Epidermal melanocyte (primary cell): ENCODE data around the gene CMSS1.

Source experiments
- DNase-seq: peaks from one replicate; pipeline ENCODE4 v3.0.0; 2011; ENCODE audit warnings: low spot score; ENCODE audit not compliant: insufficient read length

Gene CMSS1

GRCh38 chr3:100131241-100131640, 313.6 kb downstream of the CMSS1 start:
- no peak for DNase-seq

- no peak for DNase-seq
These were observed 319.3 kb downstream of the CMSS1 start for GRCh38 chr3:100136921-100137320.

GRCh38 chr3:100140976-100141375, 323.3 kb downstream of the CMSS1 start:
- no peak for DNase-seq

GRCh38 chr3:100141586-100141985, 323.9 kb downstream of the CMSS1 start:
- no peak for DNase-seq

GRCh38 chr3:100144255-100144866, 326.7 kb downstream of the CMSS1 start:
- DNase-seq: no peak

GRCh38 chr3:100149130-100149529, 331.5 kb downstream of the CMSS1 start:
- no peak for DNase-seq

- no peak for DNase-seq
These were observed 332.2 kb downstream of the CMSS1 start for GRCh38 chr3:100149713-100150415.

GRCh38 chr3:100150473-100150872, 332.8 kb downstream of the CMSS1 start:
- DNase-seq: no peak

GRCh38 chr3:100151024-100151707, 333.5 kb downstream of the CMSS1 start:
- no peak for DNase-seq

- no peak for DNase-seq
These were observed 336.5 kb downstream of the CMSS1 start for GRCh38 chr3:100154171-100154570.

GRCh38 chr3:100155128-100155527, 337.5 kb downstream of the CMSS1 start:
- DNase-seq: no peak

- DNase-seq: no peak
These were observed 337.9 kb downstream of the CMSS1 start for GRCh38 chr3:100155590-100155989.

GRCh38 chr3:100157685-100158084, 340.0 kb downstream of the CMSS1 start:
- DNase-seq: no peak

GRCh38 chr3:100158918-100159330, 341.3 kb downstream of the CMSS1 start:
- no peak for DNase-seq

GRCh38 chr3:100159331-100160153, 341.9 kb downstream of the CMSS1 start:
- DNase-seq: no peak

- no peak for DNase-seq
These were observed 342.9 kb downstream of the CMSS1 start for GRCh38 chr3:100160521-100160920.

GRCh38 chr3:100163787-100164186, 346.1 kb downstream of the CMSS1 start:
- no peak for DNase-seq

- no peak for DNase-seq
These were observed 347.1 kb downstream of the CMSS1 start for GRCh38 chr3:100164743-100165142.

GRCh38 chr3:100165926-100166550, 348.4 kb downstream of the CMSS1 start:
- DNase-seq: no peak

- DNase-seq: no peak
These were observed 351.7 kb downstream of the CMSS1 start for GRCh38 chr3:100169201-100169920.

- no peak for DNase-seq
These were observed 352.8 kb downstream of the CMSS1 start for GRCh38 chr3:100170486-100170885.
